ENCODE data around the gene SMPD2.

Gene SMPD2

GRCh38 chr6:109440331-109441068 is at the start of gene SMPD2, which contains the start of gene PPIL6:
SMPD2 (plus strand) TSS chr6:109440724; CDS start chr6:109441122, 398 bp downstream.
PPIL6 (minus strand) TSS chr6:109440628; CDS start chr6:109440590, 38 bp downstream.
- DNase-seq = peak; percentile 89 to 97 (median 94)

- peak in 1 of 3 donors; percentile 23 for DNase-seq
Measured at GRCh38 chr6:109393157-109393885, 47.2 kb upstream of the SMPD2 start.

GRCh38 chr6:109393886-109394281 is 46.6 kb upstream of the SMPD2 start:
- DNase-seq = peak; percentile 50 to 60 (median 57)

- DNase-seq = no peak
Measured at GRCh38 chr6:109396046-109396718, 44.3 kb upstream of the SMPD2 start.

GRCh38 chr6:109397020-109397419 is 43.5 kb upstream of the SMPD2 start:
- peak; percentile 65 to 73 (median 69) for DNase-seq

GRCh38 chr6:109406196-109406595 is 34.3 kb upstream of the SMPD2 start:
- peak; percentile 75 to 89 (median 88) for DNase-seq

GRCh38 chr6:109411034-109411433 is 29.5 kb upstream of the SMPD2 start:
- DNase-seq = no peak

- no peak for DNase-seq
Measured at GRCh38 chr6:109417646-109418045, 22.9 kb upstream of the SMPD2 start.

GRCh38 chr6:109420751-109421150 is 19.8 kb upstream of the SMPD2 start:
- DNase-seq = no peak

GRCh38 chr6:109421184-109421583 is 19.3 kb upstream of the SMPD2 start:
- DNase-seq = no peak

- DNase-seq = no peak
Measured at GRCh38 chr6:109424946-109425345, 15.6 kb upstream of the SMPD2 start.

- no peak for DNase-seq
Measured at GRCh38 chr6:109428889-109429477, 11.5 kb upstream of the SMPD2 start.

GRCh38 chr6:109429496-109429895 is 11.0 kb upstream of the SMPD2 start:
- DNase-seq = no peak

GRCh38 chr6:109434456-109434855 is 6.1 kb upstream of the SMPD2 start:
- peak; percentile 69 to 82 (median 72) for DNase-seq

- peak in 2 of 3 donors; percentile 58 to 67 for DNase-seq
Measured at GRCh38 chr6:109436041-109436440, 4.5 kb upstream of the SMPD2 start.

- peak; percentile 53 to 72 (median 54) for DNase-seq
Measured at GRCh38 chr6:109441069-109441816, 719 bp downstream of the SMPD2 start.

GRCh38 chr6:109442393-109442924 is 1.9 kb downstream of the SMPD2 start:
- DNase-seq = no peak

GRCh38 chr6:109443425-109443950 is 3.0 kb downstream of the SMPD2 start:
- no peak for DNase-seq

GRCh38 chr6:109445382-109445781 is 4.9 kb downstream of the SMPD2 start:
- DNase-seq = no peak

GRCh38 chr6:109446072-109446471 is 5.5 kb downstream of the SMPD2 start:
- no peak for DNase-seq

- no peak for DNase-seq
Measured at GRCh38 chr6:109446541-109446940, 6.0 kb downstream of the SMPD2 start.

GRCh38 chr6:109447087-109447486 is 6.6 kb downstream of the SMPD2 start:
- DNase-seq = no peak

Measured in suppressor macrophage treated with lipopolysaccharide for 1 hour (primary cell).